ENCODE measurements around the gene KRT7.

DNA sequence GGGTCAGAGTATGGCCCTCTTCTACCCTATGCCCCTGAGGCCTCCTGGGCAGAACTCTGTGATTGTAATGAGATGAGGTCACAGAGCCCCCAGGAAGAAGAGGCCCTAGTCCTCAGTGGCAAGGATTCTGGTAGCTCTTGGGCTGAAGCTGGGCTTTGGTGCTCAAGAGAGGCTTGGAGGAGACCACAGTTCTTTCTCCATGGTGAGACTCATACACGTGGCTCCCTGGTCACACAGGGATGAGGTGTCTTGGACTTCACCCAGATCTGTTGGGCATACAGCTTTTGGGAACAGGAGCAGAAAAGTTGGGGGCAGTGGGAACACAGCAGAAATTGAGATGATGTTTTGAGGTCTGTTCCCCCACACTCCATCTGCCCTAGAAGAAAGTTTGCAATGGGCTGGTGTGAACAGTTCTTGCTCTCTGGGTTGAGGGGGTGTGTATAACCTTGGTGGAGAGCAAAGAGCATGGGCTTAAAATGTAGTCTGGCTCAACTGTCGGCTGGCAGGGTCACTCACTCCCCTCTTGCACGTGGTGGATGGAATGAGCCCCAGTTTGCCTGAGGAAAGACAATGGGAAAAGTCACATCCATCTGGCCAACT, 41.6 kb downstream of the KRT7 start, which contains the start of gene KRT86:
- TF ChIP-seq, protein P1, sequence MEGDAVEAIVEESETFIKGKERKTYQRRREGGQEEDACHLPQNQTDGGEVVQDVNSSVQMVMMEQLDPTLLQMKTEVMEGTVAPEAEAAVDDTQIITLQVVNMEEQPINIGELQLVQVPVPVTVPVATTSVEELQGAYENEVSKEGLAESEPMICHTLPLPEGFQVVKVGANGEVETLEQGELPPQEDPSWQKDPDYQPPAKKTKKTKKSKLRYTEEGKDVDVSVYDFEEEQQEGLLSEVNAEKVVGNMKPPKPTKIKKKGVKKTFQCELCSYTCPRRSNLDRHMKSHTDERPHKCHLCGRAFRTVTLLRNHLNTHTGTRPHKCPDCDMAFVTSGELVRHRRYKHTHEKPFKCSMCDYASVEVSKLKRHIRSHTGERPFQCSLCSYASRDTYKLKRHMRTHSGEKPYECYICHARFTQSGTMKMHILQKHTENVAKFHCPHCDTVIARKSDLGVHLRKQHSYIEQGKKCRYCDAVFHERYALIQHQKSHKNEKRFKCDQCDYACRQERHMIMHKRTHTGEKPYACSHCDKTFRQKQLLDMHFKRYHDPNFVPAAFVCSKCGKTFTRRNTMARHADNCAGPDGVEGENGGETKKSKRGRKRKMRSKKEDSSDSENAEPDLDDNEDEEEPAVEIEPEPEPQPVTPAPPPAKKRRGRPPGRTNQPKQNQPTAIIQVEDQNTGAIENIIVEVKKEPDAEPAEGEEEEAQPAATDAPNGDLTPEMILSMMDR (IDR thresholded peaks at IDR 0.05) = no peak
- TF ChIP-seq POLR2A (IDR thresholded peaks at IDR 0.05) = no peak
